Measurements from ENCODE around the gene SLN.
A peak's percentile ranks its signal among the peaks of the same experiment; 100 is the strongest.

The SLN gene

DNA sequence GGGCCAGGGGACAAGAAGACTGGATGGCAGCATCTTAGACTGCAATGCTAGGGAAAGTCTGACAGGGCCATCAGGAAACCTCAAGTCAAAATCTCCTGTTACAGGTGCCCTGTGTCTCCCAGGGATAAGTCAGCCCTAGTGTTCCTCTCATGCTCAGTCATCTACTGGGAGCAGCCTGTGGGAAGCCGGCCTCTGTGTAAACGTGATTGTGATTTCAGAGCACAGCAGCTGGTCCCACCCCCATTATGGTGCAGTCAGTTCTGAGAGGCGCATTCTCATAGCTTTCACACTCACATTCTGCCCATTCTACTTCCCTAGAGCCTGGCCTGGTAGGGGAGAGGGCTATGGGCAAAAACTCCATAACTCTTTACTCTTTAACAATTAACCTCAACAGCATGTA, 7.2 kb upstream of the SLN start:
- DNase-seq, result no peak

DNA sequence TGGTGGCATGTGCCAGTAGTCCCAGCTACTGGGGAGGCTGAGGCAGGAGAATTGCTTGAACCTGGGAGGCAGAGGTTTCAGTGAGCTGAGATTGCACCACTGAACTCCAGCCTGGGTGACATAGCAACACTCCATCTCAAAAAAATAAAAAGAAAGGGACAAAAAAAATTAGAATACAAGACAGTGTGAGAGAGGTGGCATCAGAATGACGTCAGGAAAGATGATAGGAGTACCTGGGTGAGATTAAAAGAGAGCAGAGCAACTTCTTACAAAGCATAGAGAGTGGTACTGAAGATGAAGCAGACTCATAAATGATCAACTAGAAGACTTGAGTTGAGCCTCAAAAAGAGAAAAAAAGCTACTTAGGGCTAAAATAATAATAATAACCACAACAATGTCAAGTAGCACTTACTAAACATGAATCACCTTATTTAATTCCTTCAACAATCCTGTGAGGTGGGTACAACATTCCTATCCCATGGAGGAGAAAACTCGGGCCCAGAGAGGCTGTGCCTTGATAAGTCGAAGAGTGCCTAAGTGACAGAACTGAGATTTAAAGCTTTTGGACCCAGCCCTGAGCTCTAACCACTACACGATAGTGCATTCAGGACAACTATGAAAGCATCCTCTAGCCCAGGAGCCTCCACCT, 5.2 kb upstream of the SLN start:
- DNase-seq, result no peak

DNA sequence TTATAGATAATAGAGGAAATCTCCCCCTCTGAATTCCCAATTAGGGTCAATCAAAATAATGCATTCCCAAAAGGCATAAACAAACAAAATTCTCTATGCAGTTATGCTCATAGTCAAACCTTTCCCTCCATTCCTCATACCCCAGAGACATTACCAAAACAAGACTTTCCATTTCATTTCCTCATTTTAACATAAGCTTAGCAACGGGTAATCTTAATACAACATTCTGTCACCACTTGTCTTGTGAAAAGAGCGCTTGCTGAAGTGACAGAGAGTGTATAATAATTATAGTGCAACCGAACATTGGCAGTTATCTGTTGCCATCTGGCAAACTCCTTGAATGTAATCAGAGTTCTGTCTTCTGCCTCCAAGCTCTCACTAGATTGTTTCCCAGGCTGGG, 1.2 kb upstream of the SLN start:
- DNase-seq, result no peak

DNA sequence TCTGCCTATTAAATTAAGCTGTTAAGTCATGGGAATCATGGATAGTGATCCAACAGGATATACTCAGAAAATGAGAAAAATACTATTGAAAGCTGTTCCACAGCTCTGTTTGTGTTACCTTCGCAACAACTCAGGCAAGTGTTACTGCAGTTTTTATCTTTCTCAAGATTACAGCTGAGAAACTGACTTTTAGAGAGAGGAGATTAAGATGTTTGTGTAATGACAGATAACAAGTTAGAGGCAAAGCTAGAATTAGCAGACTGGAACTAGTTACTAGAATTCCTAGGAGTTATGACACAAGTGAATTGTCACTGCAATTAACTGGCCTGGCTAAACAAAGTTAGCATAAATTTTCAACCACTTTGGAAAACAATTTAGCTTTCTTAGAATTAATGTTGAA, 1.6 kb downstream of the SLN start:
- DNase-seq, result no peak

DNA sequence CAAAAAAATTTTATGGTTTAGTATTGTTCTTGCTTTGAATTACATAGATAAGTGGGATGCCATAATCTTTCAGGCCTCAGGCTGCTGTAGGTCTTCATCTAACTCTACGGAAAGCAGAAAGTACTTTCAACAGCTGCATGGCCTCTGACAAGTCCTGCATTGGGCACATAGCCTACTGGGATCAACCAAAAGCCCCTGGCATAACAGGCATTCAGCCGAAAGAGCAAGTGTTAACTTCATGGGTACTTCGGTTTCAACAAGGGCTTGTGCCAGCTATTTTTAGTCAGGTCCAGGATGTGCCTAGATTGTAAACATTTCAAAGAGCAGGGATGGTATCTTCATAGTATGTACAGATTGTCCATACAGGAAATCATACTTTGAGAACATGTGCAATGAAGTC, 3.1 kb downstream of the SLN start:
- no peak for DNase-seq

DNA sequence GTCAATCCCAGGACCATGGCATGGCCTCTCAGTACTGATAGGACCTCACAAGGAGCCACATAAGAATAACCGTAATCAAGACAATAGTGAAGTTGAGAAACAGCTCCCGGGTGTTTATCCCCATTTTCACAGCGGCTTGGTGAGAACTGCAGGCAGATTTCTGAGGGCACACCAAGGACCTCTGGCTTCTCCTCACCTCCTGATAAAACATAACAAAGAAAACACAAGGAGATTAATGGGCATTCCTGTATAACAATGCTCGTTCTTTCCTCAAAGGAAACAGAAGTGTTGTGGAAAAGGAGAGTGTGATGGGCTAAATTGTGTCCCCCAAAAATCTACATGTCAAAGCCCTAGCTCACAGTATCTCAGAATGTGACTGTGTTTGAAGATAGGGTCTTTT, 4.0 kb downstream of the SLN start:
- no peak for DNase-seq

DNA sequence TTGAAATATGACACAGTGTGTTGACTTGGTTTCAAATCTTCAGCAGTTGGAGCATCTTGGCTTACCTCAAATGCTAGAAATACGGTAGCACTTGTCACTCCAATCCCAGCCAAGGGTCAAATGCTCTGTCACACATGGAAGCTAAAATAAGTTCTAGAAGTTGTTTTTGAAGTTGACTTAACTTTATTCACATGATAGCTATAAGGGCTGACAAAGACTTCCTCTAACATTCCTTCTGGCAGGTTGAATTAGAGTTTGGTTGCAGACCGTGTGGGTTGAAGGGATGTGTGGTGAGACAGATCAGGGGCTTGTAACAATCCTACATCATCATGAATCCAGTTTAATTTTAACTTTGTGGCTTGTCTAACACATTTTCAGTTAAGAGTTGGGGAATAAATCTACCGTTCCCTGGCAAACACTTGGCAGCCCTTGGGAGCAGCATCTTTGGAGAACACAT, 4.6 kb downstream of the SLN start:
- DNase-seq, result no peak

DNA sequence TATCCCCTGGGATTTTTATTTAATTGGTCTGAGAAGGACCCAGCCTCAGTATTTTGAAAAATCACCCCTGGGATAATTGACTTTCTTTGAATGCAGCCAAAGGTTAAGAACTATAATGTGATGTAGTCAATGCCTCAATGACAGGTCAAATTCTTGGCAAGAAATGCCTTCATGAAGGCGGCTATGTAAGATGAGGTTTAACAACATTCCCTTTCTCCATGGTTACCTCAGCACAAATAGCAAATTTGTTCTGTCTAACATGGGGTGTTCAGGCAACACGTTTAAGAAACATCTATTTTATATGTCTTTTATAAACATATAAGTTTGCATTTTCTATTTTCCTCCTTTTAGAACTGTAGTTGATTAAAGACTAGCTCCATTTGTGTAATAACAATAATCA, 5.3 kb downstream of the SLN start:
- no peak for DNase-seq

DNA sequence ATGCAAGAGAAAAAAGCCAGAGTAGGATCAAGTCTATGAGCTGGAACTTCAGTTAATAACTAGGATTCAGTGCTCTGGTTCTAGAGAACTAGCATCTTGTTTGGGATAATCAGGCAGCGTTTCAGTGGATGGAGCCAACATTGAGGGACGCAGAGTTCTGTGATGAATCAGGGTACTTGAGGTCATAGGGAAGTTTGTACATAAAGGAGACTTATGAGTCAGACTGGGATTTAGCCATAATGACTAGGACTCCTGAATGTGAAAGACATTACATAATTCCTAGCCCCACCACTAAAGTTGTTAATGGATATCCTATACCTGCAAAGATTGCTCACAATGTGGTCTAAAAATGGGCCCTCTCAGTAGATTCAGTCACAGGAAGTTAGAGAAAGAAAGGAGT, 6.8 kb downstream of the SLN start:
- DNase-seq, result peak in 2 of 4 experiments; percentile 12 to 16

DNA sequence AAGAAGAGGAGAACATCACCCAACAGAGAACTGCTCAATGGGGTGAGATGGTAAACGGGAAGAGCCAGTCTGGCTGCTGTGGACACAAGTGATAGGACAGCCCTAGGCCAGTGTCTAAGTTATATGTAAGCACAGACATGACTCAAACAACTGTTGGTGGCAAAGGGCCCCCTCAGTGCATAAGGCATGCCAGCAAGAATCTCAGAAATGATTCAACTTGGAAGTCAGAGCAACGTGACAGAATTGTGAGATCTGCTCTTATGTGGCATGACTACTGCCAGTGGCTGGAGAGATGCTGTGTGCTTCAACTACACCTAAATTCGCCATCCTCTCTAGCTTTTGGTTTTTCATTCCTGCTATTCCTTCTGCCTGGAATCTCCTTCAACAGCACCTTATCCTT, 7.4 kb downstream of the SLN start:
- no peak for DNase-seq

DNA sequence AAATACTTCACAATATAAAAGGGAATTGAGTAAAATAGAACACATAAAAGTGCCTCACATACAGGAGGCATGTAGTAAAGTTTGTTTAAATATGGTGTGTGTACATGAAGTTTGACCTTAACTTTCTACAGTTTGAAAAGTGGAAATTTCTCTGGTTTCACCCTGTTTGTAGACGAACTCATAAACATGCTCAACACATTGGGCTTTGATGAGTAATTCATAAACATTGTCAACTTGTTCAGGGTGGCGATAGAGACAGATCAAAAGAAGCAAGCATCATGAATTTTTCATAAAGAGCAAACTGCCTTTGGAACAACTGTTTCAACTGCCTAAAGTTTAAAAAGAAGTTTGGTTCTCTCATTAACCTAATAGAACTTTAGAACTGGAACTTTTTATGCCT, 9.1 kb downstream of the SLN start:
- no peak for DNase-seq

DNA sequence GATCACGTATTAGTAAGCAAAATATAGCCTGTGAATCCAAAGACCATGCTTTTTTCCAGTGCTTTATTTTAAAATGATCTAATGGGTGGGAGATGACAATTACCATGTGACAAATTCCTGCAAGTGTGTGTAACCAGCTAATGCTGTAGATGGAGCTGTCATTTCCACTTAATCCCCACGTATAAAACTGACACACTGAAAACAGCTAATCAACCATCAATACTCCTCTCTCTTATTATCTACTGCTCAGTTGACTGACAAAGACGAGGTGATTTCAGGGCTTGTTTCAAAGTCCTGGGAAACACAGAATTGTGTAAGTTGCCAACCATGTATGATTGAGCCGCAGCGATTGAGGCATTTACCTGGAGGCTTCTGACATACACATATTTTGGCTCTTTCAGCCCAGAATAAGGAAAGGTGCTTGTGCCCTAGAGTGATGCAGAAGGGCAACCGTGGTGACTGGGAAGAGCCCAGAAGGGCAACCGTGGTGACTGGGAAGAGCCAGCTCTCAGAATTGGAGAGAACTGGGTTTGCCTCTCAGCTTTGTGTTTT, 9.7 kb downstream of the SLN start:
- DNase-seq, result no peak

DNA sequence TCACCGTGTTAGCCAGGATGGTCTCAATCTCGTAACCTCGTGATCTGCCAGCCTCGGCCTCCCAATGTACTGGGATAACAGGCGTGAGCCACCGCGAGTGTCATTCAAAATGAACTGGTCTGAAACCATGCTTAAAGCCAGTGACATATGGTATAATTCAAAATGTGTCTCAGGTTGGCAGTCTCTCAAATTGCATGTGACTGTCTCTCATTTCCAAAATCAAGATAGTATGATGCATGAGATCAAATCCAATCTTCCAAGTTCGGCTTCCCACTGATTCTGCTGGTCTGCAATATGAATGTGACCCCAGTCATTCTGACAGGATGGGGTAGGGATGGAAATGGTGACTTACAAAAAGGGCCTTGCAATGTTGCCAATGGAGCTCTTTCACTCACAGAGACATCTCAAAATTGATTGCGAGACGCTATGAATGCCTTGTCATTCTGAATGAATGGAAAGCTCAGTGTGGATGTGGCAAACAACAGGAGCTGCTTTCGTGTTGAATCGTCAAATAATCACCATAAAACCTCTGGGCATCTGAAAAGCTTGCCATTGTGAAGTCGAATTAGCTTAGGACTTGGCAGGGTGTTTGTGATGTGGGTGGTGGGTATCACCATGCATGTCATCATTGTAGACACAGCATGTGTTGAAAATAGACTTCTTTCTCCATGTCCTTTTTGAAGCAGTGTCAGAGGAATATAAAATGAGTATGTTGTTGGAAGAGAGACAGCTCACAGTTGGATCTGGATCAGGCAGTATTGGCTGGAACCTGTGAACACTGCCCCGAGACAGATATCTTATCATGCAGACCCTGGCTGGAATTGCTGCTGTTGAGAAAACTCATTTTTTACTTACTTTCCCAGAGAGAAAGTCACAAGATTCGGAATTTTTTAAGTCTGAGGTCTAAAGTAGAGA, 12.2 kb downstream of the SLN start:
- DNase-seq, result no peak

DNA sequence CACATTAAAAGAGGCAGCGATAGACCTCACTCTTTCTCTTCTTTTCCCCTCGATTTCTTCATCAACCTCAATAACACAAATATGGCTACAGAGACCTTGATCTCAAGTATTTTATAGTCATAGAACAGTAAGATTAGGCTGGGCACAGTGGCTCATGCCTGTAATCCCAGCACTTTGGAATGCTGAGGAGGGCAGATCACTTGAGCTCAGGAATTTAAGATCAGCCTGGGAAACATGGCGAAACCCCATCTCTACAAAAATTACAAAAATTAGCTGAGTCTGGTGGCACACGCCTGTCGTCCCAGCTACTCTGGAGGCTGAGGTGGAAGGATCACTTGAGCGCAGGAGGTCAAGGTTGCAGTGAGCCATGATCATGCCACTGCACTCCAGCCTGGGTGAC, 14.6 kb downstream of the SLN start:
- no peak for DNase-seq

DNA sequence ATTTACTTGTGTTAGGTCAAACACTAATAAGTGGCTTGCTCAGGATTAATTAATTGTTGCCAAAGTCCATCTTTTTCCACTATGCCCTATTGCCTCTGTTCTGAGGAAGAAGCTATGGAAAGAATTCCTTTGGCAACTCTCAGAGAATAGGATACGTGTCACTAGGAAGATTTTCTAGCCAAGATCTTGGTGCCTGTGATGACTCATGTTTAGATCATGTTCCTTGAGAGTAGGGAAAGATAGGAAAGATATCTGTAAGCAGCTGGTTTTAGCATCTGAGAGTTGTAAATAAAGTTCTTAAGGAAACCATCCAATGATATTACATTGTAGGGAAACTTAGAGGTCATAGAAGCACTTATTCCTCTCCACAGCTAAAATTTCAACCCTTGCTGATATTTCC, 15.7 kb downstream of the SLN start:
- no peak for DNase-seq

DNA sequence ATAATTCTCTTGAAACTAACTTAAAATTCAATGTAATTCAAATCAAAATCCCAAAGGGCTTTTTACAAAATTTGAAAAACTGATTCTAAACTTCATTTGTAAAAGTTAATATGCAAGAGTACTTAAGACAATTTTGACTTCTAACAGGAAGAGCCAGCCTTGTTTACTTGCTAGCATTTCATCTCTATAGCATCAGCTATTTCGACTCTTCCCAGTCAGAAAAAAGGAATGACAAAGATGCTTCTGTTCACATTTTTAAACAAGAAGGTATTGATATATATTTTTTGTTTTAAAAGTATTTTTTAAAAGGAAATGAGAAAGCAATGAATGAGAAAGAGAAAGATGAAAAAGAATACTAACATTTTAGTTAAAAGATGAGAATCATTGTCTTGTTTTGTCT, 16.4 kb downstream of the SLN start:
- no peak for DNase-seq

DNA sequence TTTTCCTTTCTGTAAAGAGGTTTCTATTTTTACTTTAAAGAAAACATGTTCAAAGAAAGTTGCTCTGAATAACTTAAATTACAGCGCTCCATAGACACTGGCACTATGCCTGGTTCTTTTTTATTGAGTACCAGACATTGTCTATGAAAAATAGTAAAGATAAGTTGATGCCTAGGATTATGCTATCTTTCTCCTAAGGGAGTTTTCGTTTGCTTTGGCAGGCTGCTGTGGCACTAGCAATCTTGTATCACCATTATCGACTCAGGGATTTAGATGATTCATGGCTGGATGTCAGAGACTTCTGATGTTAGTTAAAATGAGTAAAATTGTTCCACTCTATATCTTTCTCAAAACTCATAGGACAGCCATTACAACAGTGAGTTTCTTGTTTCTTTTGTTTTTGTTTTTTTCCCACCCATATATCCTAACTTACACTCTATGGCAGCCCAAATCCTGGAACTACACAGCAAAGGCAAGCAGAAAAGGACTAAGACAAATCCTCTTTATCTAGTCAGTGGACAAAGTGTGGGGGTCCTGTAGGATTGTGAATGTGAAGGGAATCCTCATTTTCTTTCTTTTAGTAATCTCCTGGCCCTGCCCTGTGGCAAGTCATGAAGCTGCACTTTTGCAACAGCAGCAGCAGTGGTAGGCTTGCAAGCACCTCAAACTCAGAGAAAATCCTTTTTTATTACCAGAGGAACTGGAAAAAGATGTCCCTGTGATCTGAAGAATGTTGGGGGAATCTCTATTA, 20.7 kb downstream of the SLN start:
- no peak for DNase-seq

DNA sequence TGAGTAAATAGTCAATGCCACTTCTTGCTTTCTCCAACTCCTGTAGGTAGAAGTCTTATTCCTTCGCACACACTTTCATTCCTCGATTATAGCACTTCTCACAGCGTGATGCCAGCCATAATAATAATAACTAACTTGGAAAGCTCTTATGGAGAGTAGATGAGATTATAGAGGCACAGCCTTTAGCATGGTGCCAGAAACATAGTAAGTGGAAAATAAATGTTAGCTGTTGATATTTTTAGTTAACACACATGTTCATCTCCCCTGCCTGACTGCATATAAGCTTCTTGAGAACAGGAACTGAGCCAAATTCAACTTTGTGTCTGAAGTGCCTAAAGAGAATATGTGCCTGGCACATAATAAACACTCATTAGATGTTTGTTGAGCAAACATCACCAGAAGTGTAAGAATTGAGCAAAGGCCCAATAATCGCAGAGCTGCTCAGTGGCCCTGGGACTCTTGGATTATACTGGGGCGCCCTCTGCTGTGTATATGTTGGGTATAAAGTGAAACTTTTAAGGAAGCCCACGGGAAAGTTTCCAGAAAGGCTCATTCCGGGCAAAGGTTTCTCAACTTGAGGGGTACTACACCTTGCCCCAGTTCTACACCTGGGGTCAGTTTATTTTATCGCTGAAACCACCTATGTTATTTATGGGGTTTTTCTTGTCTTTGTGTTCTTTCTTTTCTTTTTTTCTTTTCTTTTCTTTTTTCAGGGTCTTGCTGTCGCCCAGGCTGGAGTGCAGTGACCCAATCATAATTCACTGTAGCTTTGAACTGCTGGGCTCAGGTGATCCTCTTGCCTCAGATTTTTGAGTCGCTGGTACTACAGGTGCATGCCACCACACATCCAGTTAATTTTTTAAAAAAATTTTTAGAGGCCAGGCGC, 22.3 kb downstream of the SLN start:
- DNase-seq, result peak; percentile 76 to 83 (median 78)

DNA sequence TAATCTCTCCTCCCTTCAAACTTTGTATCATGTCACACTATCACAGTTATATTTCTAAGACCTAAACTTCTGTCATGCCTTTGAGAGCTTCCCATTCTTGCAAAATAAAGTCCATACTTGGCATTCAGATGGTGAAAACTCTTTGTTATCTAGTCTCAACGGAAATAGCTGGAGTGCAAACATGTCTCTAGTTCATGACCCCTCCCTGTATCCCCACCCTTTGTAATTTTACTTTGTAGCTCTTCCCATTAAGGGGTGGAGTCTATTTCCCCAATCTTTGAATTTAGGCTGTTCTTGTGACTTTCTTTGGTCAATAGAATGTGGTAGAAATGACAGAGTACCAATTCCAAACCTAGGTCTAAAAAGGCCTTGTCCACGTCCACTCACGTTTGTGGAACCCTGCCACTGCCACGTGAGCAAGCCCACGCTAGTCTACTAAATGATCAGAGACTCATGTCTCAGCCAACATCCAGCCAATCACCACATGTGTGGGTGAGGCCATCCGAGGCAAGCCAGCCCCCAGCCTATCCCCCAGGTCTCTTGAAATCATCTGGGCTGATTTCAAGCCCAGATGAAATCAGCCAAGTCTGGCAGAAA, 23.4 kb downstream of the SLN start:
- DNase-seq, result no peak

DNA sequence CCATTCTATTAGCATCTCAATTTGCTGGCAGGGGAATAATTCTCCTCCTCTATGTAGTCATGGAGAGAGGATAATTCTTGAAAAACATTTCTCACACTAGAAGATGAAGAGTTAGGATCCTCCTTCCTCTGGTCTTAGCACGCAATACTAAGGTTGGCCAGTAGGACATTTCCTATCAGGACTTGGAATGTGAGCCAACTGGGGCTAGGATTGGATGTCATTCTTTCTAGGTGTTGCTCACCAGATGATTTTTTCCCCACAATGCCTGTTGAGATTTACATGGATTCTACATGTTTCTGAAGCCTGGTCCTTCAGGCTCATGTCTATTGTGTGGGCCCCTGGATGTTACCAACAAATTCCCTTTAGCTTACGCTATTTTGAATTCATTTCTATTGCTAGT, 28.0 kb downstream of the SLN start:
- DNase-seq, result peak in 2 of 4 experiments; percentile 6 to 12

DNA sequence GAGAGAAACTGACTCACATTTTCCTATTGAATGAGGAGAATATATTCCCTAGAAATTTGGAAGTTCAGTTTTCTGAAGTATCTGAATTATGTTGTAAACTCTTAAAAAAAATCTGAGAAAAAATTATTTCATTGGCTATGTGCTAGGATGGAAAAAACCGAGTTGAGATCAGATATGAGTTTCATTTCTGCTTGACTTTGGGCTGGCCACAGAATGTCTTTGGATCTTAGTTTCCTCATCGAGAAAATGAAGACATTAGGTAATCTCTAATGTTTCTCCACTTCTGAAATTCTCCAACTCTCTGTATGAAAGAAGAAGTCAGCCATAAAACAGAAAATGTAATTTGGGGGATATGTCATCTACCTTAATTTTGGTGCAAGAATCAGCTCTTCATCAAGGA, 28.8 kb downstream of the SLN start:
- DNase-seq, result peak in 2 of 4 experiments; percentile 34 to 49

DNA sequence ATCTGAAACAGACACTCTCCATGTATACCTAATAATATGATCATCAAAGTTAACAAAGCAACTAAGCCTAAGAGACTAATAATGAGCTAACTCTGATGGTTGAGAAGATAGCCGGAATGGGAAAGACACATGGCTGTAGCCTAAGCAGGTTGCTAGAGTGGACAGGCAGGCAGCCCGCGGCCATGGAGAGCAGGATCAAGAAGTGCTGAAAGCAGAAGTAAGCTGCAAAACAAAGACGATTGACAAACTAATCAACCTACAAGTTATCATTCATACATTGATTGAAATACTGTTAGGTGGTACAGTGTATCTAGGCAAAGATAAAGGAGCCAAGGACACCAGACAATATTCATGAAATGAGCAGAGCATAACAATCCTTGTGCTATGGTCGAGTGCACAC, 29.3 kb downstream of the SLN start:
- DNase-seq, result peak in 3 of 4 experiments; percentile 3 to 27 (median 10)

Measured in suppressor macrophage (primary cell).